Upper lobe of left lung (tissue), 4 donors: Measurements from ENCODE around the gene DENND1A.

Source experiments
- EP300 ChIP-seq, 4 donors: sonication (generic); formaldehyde crosslinking; IDR thresholded peaks; one replicate each; pipeline ENCODE4 v1.5.1; 2017; ENCODE audit warnings: antibody characterized with exemption in 4 of 4, control low read depth in 2 of 4
- POLR2A ChIP-seq, 4 donors: fragments of 450-650 bp; IDR thresholded peaks; one replicate each; pipeline ENCODE4 v1.5.1; 2016 to 2017; ENCODE audit warnings: antibody characterized with exemption in 4 of 4, mild to moderate bottlenecking in 2 of 4
- POLR2AphosphoS5 ChIP-seq, 2 donors: sonication (generic); formaldehyde crosslinking; IDR thresholded peaks; one replicate each; pipeline ENCODE4 v1.5.1; 2017; ENCODE audit warnings: antibody characterized with exemption in 2 of 2
- TF ChIP-seq, protein P1 (sequence below), 6 experiments: fragments of 450-650 bp in 4 of 6; fragments of 200-600 bp in 2 of 6; sonication (generic) in 2 of 6; IDR thresholded peaks; one replicate each; pipeline ENCODE4 v1.5.1; 2016 to 2019; ENCODE audit warnings: antibody characterized with exemption in 6 of 6

GRCh38 chr9:123922911-123923310 is 7.0 kb downstream of the DENND1A start:
- TF ChIP-seq, protein P1, sequence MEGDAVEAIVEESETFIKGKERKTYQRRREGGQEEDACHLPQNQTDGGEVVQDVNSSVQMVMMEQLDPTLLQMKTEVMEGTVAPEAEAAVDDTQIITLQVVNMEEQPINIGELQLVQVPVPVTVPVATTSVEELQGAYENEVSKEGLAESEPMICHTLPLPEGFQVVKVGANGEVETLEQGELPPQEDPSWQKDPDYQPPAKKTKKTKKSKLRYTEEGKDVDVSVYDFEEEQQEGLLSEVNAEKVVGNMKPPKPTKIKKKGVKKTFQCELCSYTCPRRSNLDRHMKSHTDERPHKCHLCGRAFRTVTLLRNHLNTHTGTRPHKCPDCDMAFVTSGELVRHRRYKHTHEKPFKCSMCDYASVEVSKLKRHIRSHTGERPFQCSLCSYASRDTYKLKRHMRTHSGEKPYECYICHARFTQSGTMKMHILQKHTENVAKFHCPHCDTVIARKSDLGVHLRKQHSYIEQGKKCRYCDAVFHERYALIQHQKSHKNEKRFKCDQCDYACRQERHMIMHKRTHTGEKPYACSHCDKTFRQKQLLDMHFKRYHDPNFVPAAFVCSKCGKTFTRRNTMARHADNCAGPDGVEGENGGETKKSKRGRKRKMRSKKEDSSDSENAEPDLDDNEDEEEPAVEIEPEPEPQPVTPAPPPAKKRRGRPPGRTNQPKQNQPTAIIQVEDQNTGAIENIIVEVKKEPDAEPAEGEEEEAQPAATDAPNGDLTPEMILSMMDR (IDR thresholded peaks at IDR 0.05): no peak
- TF ChIP-seq EP300 (IDR thresholded peaks at IDR 0.05) (no peak), POLR2AphosphoS5 (IDR thresholded peaks at IDR 0.05) (no peak), POLR2A (IDR thresholded peaks at IDR 0.05) (no peak)
